PC-9 (cell line): ENCODE measurements around the gene ADTRP.

ENCODE experiments used
- CTCF ChIP-seq: fragments of 200-600 bp; sonication (generic); conservative IDR thresholded peaks from 2 replicates; pipeline ENCODE4 v1.6.1; 2017; ENCODE audit warnings: mixed run types, antibody characterized with exemption, mild to moderate bottlenecking, moderate library complexity
- EZH2 ChIP-seq: fragments of 200-600 bp; sonication (generic); IDR thresholded peaks from 2 replicates; pipeline ENCODE4 v1.8.0; 2017; ENCODE audit warnings: antibody characterized with exemption, low read depth

- TF ChIP-seq CTCF (no peak), EZH2 (no peak)
These were observed 105.9 kb downstream of the ADTRP start for GRCh38 chr6:11672669-11673068.
